ENCODE measurements around the gene TOMT. TPM values are rescaled to one million over a fixed set of nuclear protein-coding genes. Genes with fewer than 3 reads are reported as not detected.
A peak's percentile ranks its signal among the peaks of the same experiment; 100 is the strongest.

Gene TOMT
- total and polyA plus RNA-seq, 2 experiments from 2014 or later = not detected

GRCh38 chr11:72067266-72067665, 38.5 kb upstream of the TOMT start:
- H2AFZ ChIP-seq = 0 out of 2 replicates have a peak overlapping the region, but pooled peaks have one; percentile 5
- no peak overlapping the region; the same call in 1 of the 2 replicates for H3K9ac ChIP-seq
- H3K4me1 ChIP-seq (ENCODE audit: insufficient read depth) = peaks cover 56% of the 10 kb centered on the region
- no peaks in the 10 kb centered on the region for H3K9me3 ChIP-seq (ENCODE audit: low read depth)
- H3K27ac ChIP-seq = peak overlapping the region; percentile 95
- no peak for TF ChIP-seq EZH2 (IDR thresholded peaks at IDR 0.05; ENCODE audit: insufficient read depth, poor library complexity, severe bottlenecking)
- TF ChIP-seq EZH2phosphoT487 (IDR thresholded peaks at IDR 0.05; ENCODE audit: insufficient read depth, low read depth) = no peak
- no peaks in the 10 kb centered on the region for H3K36me3 ChIP-seq (ENCODE audit: low read depth)
- no peaks in the 10 kb centered on the region for H3K27me3 ChIP-seq (replicated peaks; ENCODE audit: insufficient read depth)
- H3K9me2 ChIP-seq (ENCODE audit: insufficient read depth) = no peaks in the 10 kb centered on the region
- no peak for DNase-seq
- peaks cover 52% of the 10 kb centered on the region for H3F3A ChIP-seq (ENCODE audit: insufficient read depth)
- H3K4me3 ChIP-seq = no peak overlapping the region
- in situ Hi-C loops (cut with MboI) = no loop called here
- peaks cover 86% of the 10 kb centered on the region for H3K79me2 ChIP-seq (ENCODE audit: insufficient read depth)
- H4K20me1 ChIP-seq (ENCODE audit: insufficient read depth) = no peaks in the 10 kb centered on the region
- H3K4me2 ChIP-seq (ENCODE audit: unreplicated experiment) = peak overlapping the region; percentile 26

- no peaks in the 10 kb centered on the region for H3K9me3 ChIP-seq (ENCODE audit: low read depth)
- no peak overlapping the region for H2AFZ ChIP-seq
- H3K4me1 ChIP-seq (ENCODE audit: insufficient read depth) = peaks cover 60% of the 10 kb centered on the region
- no peaks in the 10 kb centered on the region for H3K27me3 ChIP-seq (replicated peaks; ENCODE audit: insufficient read depth)
- no peak for DNase-seq
- no peaks in the 10 kb centered on the region for H4K20me1 ChIP-seq (ENCODE audit: insufficient read depth)
- peak overlapping the region; percentile 95 for H3K27ac ChIP-seq
- H3K4me2 ChIP-seq (ENCODE audit: unreplicated experiment) = peak overlapping the region; percentile 26
- H3F3A ChIP-seq (ENCODE audit: insufficient read depth) = peaks cover 56% of the 10 kb centered on the region
- H3K9me2 ChIP-seq (ENCODE audit: insufficient read depth) = no peaks in the 10 kb centered on the region
- in situ Hi-C loops (cut with MboI) = no loop called here
- H3K36me3 ChIP-seq (ENCODE audit: low read depth) = no peaks in the 10 kb centered on the region
- no peak for TF ChIP-seq EZH2phosphoT487 (IDR thresholded peaks at IDR 0.05; ENCODE audit: insufficient read depth, low read depth)
- no peak for TF ChIP-seq EZH2 (IDR thresholded peaks at IDR 0.05; ENCODE audit: insufficient read depth, poor library complexity, severe bottlenecking)
- H3K9ac ChIP-seq = no peak overlapping the region; the same call in 1 of the 2 replicates
- H3K4me3 ChIP-seq = no peak overlapping the region
- peaks cover 82% of the 10 kb centered on the region for H3K79me2 ChIP-seq (ENCODE audit: insufficient read depth)
These were observed 38.0 kb upstream of the TOMT start for GRCh38 chr11:72067676-72068075.

- Histone ChIP-seq H4K20me1 (ENCODE audit: insufficient read depth) (no peaks in the 10 kb centered on the region), H3K9me3 (ENCODE audit: low read depth) (no peaks in the 10 kb centered on the region), H3F3A (ENCODE audit: insufficient read depth) (peaks cover 56% of the 10 kb centered on the region), H3K9me2 (ENCODE audit: insufficient read depth) (no peaks in the 10 kb centered on the region), H3K36me3 (ENCODE audit: low read depth) (no peaks in the 10 kb centered on the region), H3K79me2 (ENCODE audit: insufficient read depth) (peaks cover 81% of the 10 kb centered on the region), H3K27ac (peak overlapping the region; percentile 95), H3K4me3 (peak overlapping the region; percentile 45), H3K4me2 (ENCODE audit: unreplicated experiment) (peak overlapping the region; percentile 80), H3K27me3 (replicated peaks; ENCODE audit: insufficient read depth) (no peaks in the 10 kb centered on the region), H3K9ac (peak overlapping the region; percentile 74), H3K4me1 (ENCODE audit: insufficient read depth) (peaks cover 67% of the 10 kb centered on the region), H2AFZ (peak overlapping the region; percentile 64)
- in situ Hi-C loops (cut with MboI) = no loop called here
- no peak for TF ChIP-seq EZH2 (IDR thresholded peaks at IDR 0.05; ENCODE audit: insufficient read depth, poor library complexity, severe bottlenecking)
- TF ChIP-seq EZH2phosphoT487 (IDR thresholded peaks at IDR 0.05; ENCODE audit: insufficient read depth, low read depth) = no peak
- DNase-seq = peak; percentile 67
These were observed 36.5 kb upstream of the TOMT start for GRCh38 chr11:72069200-72069599.

GRCh38 chr11:72069787-72070251, 35.9 kb upstream of the TOMT start:
- no peak for TF ChIP-seq EZH2 (IDR thresholded peaks at IDR 0.05; ENCODE audit: insufficient read depth, poor library complexity, severe bottlenecking)
- TF ChIP-seq EZH2phosphoT487 (IDR thresholded peaks at IDR 0.05; ENCODE audit: insufficient read depth, low read depth) = no peak
- in situ Hi-C loops (cut with MboI) = no loop called here
- H4K20me1 ChIP-seq (ENCODE audit: insufficient read depth) = no peaks in the 10 kb centered on the region
- H3K27me3 ChIP-seq (replicated peaks; ENCODE audit: insufficient read depth) = no peaks in the 10 kb centered on the region
- H3K4me3 ChIP-seq = peak overlapping the region; percentile 45
- WGBS, 2 experiments (ENCODE audit: low coverage in 1 of 2, low lambda C conversion rate in 2 of 2, missing lambda C conversion rate in 2 of 2) = 0 to 4% methylated on average over 2 of the region's 2 CpGs
- DNase-seq = peak; percentile 97
- H3K79me2 ChIP-seq (ENCODE audit: insufficient read depth) = peaks cover 80% of the 10 kb centered on the region
- H2AFZ ChIP-seq = peak overlapping the region; percentile 64
- peaks cover 56% of the 10 kb centered on the region for H3F3A ChIP-seq (ENCODE audit: insufficient read depth)
- H3K9ac ChIP-seq = peak overlapping the region; percentile 74
- peak overlapping the region; percentile 80 for H3K4me2 ChIP-seq (ENCODE audit: unreplicated experiment)
- peak overlapping the region; percentile 95 for H3K27ac ChIP-seq
- H3K4me1 ChIP-seq (ENCODE audit: insufficient read depth) = peaks cover 67% of the 10 kb centered on the region
- H3K9me3 ChIP-seq (ENCODE audit: low read depth) = no peaks in the 10 kb centered on the region
- H3K36me3 ChIP-seq (ENCODE audit: low read depth) = no peaks in the 10 kb centered on the region
- H3K9me2 ChIP-seq (ENCODE audit: insufficient read depth) = no peaks in the 10 kb centered on the region

GRCh38 chr11:72070491-72070890, 35.2 kb upstream of the TOMT start:
- H3K9ac ChIP-seq = peak overlapping the region; percentile 74
- TF ChIP-seq EZH2 (IDR thresholded peaks at IDR 0.05; ENCODE audit: insufficient read depth, poor library complexity, severe bottlenecking) = no peak
- TF ChIP-seq EZH2phosphoT487 (IDR thresholded peaks at IDR 0.05; ENCODE audit: insufficient read depth, low read depth) = no peak
- H3K27ac ChIP-seq = peak overlapping the region; percentile 95

More at GRCh38 chr11:72070491-72070890, 35.2 kb upstream of the TOMT start:
- Histone ChIP-seq H3K9me3 (ENCODE audit: low read depth) (no peaks in the 10 kb centered on the region), H3K4me3 (peak overlapping the region; percentile 38), H3K79me2 (ENCODE audit: insufficient read depth) (peaks cover 80% of the 10 kb centered on the region), H3K9me2 (ENCODE audit: insufficient read depth) (no peaks in the 10 kb centered on the region), H3K4me2 (ENCODE audit: unreplicated experiment) (peak overlapping the region; percentile 80), H4K20me1 (ENCODE audit: insufficient read depth) (no peaks in the 10 kb centered on the region), H3K4me1 (ENCODE audit: insufficient read depth) (peaks cover 67% of the 10 kb centered on the region), H2AFZ (peak overlapping the region; percentile 64), H3K27me3 (replicated peaks; ENCODE audit: insufficient read depth) (no peaks in the 10 kb centered on the region), H3K36me3 (ENCODE audit: low read depth) (no peaks in the 10 kb centered on the region), H3F3A (ENCODE audit: insufficient read depth) (peaks cover 56% of the 10 kb centered on the region)
- in situ Hi-C loops (cut with MboI) = no loop called here
- 82 to 87% methylated on average over 7 of the region's 7 CpGs for WGBS, 2 experiments (ENCODE audit: low coverage in 1 of 2, low lambda C conversion rate in 2 of 2, missing lambda C conversion rate in 2 of 2)
- no peak for DNase-seq

Data from GM23248 (cell line).